Activated naive CD4-positive, alpha-beta T cell treated with anti-CD3 and anti-CD28 coated beads, Interleukin-2, amount 10 ng/mL, durations not matched to agents 5 hours and 36 hours (primary cell): ENCODE results near the gene SMARCD3. TPM values are rescaled to one million over a fixed set of nuclear protein-coding genes. Genes with fewer than 3 reads are reported as not detected.

Experiments used
- total RNA-seq, 2 experiments: library from RNA; stranded (reverse); gene quantifications; one replicate each; pipeline ENCODE4 v1.2.3, GENCODE V29; 2021

The SMARCD3 gene
- 1 to 10 TPM; 2.3 to 2.4 TPM for total RNA-seq

DNA sequence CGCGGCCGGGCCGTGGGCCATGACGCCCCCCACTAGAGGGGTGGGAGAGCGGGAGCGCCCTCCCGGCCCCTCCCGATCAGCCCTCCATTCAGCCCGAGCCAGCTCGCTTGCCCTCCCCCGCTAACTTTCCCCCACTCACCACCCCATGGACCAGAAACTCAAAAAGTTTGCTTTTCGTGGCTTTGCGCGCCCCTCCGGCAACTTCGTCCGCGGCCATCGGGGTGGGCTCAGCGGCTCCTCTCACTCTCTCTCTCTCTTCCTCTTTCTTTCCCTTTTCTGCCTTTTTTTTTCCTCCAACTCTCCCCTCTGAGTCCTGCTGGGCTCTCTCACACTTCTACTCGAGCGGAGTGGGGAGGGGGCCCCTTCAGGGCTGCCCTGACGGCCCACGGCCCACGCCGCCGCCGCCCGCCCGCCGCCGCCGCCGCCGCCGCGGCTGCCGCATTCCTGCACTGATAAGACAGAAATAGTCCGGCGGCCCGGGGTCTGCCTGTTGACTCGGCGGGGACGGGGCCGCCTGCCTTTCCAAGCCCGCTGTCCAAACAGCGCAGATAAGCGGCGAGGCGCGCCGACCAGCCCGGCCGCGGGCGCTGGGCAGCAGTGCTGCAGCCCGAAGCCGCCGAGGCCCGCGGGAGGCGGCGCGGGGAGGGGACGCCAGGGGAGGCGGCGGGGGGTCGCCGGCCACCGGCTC, at the start of gene SMARCD3:
Gene SMARCD3, minus strand, starts transcription at position 349 of the 688 bp plus-strand sequence. Its CDS starts 132 bp downstream, at position 217.

GRCh38 chr7:151232091-151232916, 16.2 kb downstream of the SMARCD3 start, which contains the start of gene CHPF2:
Gene CHPF2 (plus strand): TSS chr7:151232483. CDS start chr7:151234012, 1,529 bp downstream.

DNA sequence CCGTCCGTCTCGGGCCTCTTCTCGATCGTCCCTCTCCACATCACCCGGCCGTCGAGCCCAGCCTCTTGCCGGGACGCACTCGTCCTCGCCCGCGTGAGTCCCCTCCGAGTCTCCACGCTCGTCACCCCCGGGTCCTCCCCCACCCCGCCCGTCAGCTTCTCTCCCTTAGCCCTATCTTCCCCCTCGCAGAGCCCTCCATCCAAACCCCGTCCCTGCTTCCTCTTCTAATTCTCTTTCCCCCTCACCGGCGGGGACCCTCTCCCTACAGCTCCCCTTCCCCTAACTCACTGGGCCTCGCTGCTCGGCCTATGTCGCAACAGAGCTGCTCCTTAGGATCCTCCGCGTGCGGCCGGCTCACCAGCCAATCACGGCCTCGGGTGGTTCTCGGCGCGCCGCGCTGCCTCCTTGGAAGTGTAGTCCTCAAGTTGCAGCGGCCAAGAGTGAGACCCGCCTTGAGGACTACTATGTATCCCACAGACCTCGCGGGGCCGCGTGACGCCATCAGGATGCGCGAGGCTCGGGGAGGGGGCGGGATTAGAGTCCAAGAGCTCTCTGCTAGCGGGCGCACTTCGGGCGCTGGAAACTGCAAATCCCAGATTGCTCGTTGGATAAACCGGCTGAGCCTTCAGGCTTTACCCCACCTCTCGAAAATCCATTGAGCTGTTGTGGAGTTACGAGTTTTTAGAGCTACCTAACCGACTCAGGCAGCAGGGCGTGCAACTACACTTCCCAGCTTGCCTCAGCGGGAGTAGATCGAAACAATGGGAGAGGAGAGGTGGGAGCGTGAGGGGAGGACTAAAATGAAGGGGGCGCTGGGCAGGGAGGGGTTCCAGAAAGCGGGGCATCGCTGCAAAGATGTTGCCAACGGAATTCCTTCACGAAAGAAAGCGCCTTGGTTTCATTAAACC, 21.4 kb downstream of the SMARCD3 start, which contains the start of gene ABCF2:
Gene ABCF2, minus strand, starts transcription at position 331 of the 908 bp plus-strand sequence. CDS start 747 bp downstream, outside the sequence.

DNA sequence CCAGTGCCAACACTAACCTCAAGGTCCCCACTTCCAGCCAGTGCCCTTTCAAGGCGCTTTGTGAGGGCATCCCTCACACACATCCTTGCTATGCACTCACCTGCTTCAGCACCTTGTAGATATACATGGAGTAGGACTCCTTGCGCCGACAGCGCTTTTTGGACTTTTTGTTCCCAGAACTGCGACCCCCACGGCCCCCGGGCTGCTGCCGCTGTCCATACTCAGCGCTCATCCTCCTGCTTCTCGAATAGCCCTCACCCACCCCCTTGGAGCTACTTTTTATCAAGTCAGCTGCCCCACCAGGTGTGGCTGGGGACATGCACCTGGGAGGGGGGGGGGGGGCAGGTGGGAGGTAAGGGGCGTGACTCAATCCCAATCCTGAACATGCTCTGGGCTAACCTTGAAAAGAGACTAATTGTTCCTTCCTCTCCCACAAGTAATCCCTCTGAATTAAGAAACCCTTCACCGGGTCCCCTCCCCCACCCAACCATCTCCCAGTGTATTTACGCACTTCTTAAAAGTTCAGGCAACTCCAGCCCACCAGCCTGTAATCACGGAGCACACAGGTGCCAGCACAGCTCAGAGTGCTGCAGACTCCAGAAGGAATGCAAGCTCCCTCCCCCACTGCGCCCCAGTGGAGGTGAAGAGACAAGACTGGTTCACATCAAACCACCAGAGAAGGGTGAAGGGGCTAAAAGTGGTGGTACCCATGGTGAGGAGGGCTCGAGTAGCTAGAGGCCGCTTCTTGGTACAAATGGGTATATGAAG, 38.2 kb downstream of the SMARCD3 start, which contains the start of gene H2BK1:
Gene H2BK1, minus strand, starts transcription at position 402 of the 768 bp plus-strand sequence. Its CDS starts 170 bp downstream, at position 232.

Other genes with a start within 250 kb of the SMARCD3 start
- 10 to 100 TPM; 14.4 to 15.7 TPM for gene ATG9B, start 224.2 kb downstream of the SMARCD3 start, total RNA-seq
- gene ABCB8, start 220.2 kb downstream of the SMARCD3 start, total RNA-seq = 10 to 100 TPM; 56.1 to 57.4 TPM
- gene ASIC3, start 200.2 kb downstream of the SMARCD3 start, total RNA-seq = 1 to 10 TPM; 3.7 to 5.3 TPM
- gene CDK5, start 190.8 kb downstream of the SMARCD3 start, total RNA-seq = 10 to 100 TPM; 17.5 to 19.8 TPM
- 100 to 1,000 TPM; 103 to 106 TPM for gene SLC4A2, start 189.1 kb downstream of the SMARCD3 start, total RNA-seq
- 10 to 100 TPM; 73.5 to 81.0 TPM for gene FASTK, start 167.9 kb downstream of the SMARCD3 start, total RNA-seq
- 10 to 100 TPM; 63.6 to 71.8 TPM for gene TMUB1, start 165.2 kb downstream of the SMARCD3 start, total RNA-seq
- 10 to 100 TPM; 23.4 to 23.9 TPM for gene AGAP3, start 162.2 kb downstream of the SMARCD3 start, total RNA-seq
- gene GBX1, start 81.0 kb downstream of the SMARCD3 start, total RNA-seq = not detected
- not detected for gene ASB10, start 61.4 kb downstream of the SMARCD3 start, total RNA-seq
- under 1 TPM in 1 of 2 experiments, not detected in 1; 0.88 TPM for gene H2BK1, start 38.2 kb downstream of the SMARCD3 start, total RNA-seq
- gene ABCF2, start 21.5 kb downstream of the SMARCD3 start, total RNA-seq = 10 to 100 TPM; 25.1 TPM
- gene CHPF2, start 16.2 kb downstream of the SMARCD3 start, total RNA-seq = 10 to 100 TPM; 41.0 to 43.6 TPM
- 10 to 100 TPM; 64.7 to 67.5 TPM for gene NUB1, start 93.1 kb upstream of the SMARCD3 start, total RNA-seq
- under 1 TPM in 1 of 2 experiments, not detected in 1; 0.13 TPM for gene WDR86, start 161.3 kb upstream of the SMARCD3 start, total RNA-seq
- gene CRYGN, start 191.4 kb upstream of the SMARCD3 start, total RNA-seq = under 1 TPM in 1 of 2 experiments, not detected in 1; 0.13 TPM